GM18502 (cell line): Measurements from ENCODE around the gene EYA2.
"Not testable (repeated sequence)": the region's sequence is repeated elsewhere in the genome, so short reads cannot be mapped to it uniquely, and the experiment has no call there.

Source experiments
- ATAC-seq: cut with Tn5 transposase; IDR thresholded peaks from one replicate; pipeline ENCODE4 v1.9.1; 2021; ENCODE audit warnings: mild to moderate bottlenecking; ENCODE audit not compliant: unreplicated experiment, poor library complexity

Gene EYA2

GRCh38 chr20:46951405-46951804 is 56.8 kb downstream of the EYA2 start:
- no peak for ATAC-seq

GRCh38 chr20:46951840-46952497 is 57.3 kb downstream of the EYA2 start:
- no peak for ATAC-seq

GRCh38 chr20:46953596-46953995 is 59.0 kb downstream of the EYA2 start:
- ATAC-seq, result no peak

- ATAC-seq, result no peak
These were observed 59.9 kb downstream of the EYA2 start for GRCh38 chr20:46954490-46955038.

GRCh38 chr20:46955601-46956556 is 61.2 kb downstream of the EYA2 start:
- no peak for ATAC-seq

GRCh38 chr20:46959081-46959692 is 64.5 kb downstream of the EYA2 start:
- no peak for ATAC-seq

- no peak for ATAC-seq
These were observed 65.2 kb downstream of the EYA2 start for GRCh38 chr20:46959821-46960220.

- no peak for ATAC-seq
These were observed 65.9 kb downstream of the EYA2 start for GRCh38 chr20:46960536-46960935.

GRCh38 chr20:46961968-46962367 is 67.3 kb downstream of the EYA2 start:
- not testable (repeated sequence) for ATAC-seq

- ATAC-seq, result no peak
These were observed 68.0 kb downstream of the EYA2 start for GRCh38 chr20:46962452-46963195.

GRCh38 chr20:46963196-46963529 is 68.5 kb downstream of the EYA2 start:
- no peak for ATAC-seq

GRCh38 chr20:46963758-46964617 is 69.3 kb downstream of the EYA2 start:
- ATAC-seq, result no peak

GRCh38 chr20:46964618-46965455 is 70.2 kb downstream of the EYA2 start:
- ATAC-seq, result no peak

- no peak for ATAC-seq
These were observed 70.8 kb downstream of the EYA2 start for GRCh38 chr20:46965477-46965876.

- no peak for ATAC-seq
These were observed 73.0 kb downstream of the EYA2 start for GRCh38 chr20:46967646-46968045.

GRCh38 chr20:46970937-46971630 is 76.4 kb downstream of the EYA2 start:
- ATAC-seq, result no peak

GRCh38 chr20:46973766-46974165 is 79.1 kb downstream of the EYA2 start:
- ATAC-seq, result no peak
